UCSD-AML1 (cell line): ENCODE measurements around the gene RINT1.
"Not testable (repeated sequence)": the region's sequence is repeated elsewhere in the genome, so short reads cannot be mapped to it uniquely, and the experiment has no call there.

ENCODE experiments used
- DNase-seq: peaks from one replicate; lab custom pipeline; 2025; ENCODE audit not compliant: unreplicated experiment; lab: John Stamatoyannopoulos, UW

RINT1 gene

DNA sequence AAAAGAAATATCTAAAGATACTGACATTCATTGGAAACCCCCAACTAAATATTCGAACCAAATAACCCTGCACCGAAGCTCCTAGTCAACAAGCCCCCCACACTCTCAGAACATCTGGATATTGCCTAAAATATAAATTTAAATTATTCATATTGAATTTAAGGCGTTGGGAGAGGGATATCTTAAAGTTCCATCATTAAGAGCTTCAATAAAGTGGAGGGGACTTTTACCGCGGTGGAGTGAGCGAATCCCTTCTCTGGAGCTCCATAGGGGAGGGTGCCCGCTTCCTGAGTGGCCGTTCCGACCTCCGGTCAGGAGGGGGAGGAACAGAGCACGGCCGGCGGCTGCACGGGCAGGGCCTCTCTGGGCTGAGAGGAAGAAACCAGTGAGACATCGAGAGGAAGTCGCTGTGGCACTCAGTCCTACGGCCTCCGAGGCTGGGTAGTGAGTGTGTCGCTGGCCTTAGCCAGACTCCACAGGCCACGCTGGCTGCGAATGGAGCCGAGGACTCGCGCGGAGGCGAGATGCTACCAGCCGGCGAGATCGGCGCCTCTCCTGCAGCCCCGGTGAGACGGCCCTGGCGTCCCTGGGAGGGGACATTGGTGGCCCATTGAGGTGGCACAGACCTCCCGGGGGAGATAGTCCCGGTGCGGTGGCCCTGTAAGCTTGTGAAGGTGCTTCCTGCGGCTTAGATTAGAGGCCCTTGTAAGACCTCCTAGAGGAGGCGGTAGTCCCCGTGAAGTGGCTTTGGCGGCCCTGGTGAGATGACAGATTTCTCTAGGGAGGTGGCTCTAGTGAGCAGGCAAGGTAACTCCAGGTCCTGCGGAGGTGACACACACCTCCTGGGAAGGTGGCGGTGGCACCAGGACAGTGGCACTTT is at the start of gene RINT1:
Gene RINT1, plus strand, starts transcription at position 410 of the 880 bp plus-strand sequence. Its CDS starts 115 bp downstream, at position 525.
- peak; percentile 82 for DNase-seq

DNA sequence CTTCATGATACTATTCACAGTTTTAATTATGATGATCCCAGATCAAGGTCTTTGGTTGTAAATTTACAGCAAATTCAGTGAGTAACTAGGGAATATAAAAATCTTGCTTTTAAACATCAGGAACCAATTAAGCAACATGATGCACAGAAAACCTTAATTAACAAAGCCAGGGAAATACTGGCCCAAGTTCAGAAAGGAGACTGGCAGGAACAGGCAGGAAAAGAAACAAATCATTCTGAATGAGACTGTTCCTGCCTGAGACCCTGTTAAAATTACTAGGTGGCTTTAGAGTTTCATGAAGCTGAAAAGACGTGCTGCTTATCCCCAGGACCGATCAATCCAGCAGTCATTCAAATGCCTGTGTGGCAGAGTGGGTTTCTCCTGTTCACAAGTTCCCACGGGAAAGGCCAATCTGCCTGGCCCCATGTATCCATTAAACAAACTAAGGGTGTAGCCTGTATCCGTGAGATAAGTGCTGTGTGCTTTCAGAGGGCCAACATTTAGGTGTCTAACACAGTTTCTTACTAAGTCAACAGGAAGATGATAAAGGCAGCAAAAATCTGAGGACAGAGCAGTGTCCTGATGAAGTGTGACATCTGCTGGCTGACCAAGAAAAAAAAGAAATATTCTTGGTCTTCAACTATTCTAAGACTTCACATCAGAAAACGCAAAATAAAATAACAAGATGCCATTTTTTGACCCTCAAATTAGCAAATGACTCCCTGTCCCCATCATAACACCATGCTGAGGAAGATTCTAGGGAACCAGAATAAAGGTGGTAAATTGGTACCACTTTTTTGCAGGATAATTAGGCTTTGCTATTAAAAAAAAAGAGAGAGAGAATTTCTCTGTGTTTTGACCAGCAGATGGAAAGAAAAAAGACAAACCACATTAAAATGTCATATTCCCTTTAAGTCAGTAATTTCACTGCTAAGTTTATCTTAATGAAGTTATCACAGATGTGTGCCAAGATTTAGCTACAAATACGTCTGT is 44.1 kb upstream of the RINT1 start:
- no peak for DNase-seq

DNA sequence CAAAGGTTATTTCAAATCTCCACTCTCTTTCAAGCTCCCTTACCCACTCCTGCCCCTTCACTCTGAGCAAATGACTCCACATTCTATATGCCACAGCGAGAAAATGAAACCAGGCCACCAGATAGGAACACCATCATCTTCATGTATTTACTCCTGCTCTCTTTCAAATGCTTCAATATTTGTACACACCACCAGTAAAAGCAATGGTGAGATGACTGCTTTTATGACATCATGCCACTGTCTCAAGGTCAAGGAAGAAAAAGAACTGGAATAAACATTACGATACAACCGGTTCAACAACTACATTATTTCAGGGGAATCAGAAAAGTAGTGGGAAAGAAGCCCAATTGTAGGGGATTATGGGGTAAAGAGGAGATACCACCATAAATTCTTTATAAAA is 42.6 kb upstream of the RINT1 start:
- no peak for DNase-seq

DNA sequence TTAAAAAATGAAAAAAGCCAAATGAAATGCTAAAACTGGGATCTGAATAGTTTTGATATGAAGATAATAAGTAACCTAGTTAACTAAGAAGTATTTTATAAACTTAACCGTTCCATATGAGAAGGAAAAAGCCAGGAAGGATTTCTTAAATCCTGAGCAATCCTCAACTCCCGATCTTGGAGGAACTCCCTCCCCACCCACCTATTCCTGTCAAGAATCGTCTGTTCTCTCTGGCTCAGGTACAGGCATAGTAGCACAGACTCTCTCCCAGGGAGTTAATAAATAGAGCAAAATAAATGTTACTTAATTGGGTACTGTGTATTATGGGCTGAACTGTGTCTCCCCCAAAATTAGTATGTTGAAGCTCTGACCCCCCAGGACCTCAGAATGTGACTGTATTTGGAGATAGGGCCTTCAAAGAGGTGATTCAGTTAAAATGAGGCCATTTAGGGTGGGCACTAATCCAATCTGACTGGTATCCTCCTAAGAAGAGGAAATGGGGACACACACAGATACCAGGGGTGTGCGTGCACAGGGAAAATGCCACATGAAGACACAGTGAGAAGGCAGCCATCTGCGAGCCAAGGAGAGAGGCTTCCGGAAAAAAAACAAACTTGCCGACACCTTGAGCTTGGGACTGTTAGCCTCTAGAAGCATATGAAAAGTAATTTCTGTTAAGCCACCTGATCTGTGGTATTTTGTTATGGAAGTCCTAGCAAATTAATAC is 38.6 kb upstream of the RINT1 start:
- no peak for DNase-seq

DNA sequence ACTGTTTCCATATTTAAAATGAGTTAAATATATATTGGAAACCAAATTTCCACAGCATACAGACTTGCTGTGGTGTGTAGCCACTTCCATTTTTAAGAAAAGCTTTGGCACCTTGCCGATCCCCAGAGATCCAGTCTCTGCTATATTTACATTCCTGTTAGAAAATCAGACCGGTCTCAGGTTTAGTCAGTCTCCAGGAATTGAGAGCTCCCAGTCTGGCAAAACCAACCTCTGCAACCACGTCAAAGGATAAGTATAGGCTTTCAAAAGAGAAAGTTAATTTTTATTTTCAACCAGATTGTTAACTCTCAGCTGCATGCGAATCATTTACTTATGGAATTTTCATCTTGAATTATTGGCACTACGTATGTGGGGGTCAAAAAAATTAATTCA is 38.1 kb upstream of the RINT1 start:
- DNase-seq: no peak

DNA sequence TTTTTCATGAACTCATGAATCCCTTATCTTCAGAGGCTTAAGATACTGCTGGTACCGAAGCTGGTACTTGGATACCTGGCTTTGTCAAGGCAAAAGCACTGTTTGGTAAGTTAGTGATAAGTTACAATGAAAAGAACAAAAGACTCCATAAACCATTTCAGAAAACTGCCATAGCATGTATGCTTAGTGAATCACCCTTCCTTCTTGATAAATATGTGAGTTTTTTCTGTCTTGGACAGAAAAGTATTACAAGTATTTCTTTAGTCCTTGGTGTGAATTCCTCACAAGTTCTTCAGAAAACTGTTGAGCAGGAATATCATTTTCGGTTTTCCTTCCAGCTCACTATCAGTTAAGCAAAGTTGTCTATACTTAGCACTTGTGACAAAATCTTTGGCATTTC is 35.5 kb upstream of the RINT1 start:
- DNase-seq: no peak

DNA sequence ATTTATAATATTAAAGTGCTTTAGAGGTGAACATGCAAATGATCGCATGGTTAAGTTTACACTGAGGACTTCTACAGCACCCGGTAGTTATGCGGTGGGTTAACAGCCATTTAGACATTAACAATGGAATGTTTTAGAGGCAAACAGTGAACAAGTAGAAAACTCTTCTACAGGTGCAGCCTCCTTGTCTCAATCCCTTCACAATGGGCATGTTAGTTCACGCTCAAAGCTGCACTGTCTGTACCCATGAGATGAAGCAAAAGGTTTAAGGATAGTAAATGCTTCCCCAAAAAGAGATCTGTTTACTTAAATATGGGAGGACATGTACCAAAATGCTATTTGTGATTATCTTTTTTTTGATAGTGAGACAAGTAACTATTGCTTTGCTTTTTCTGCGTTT is 35.0 kb upstream of the RINT1 start:
- DNase-seq: no peak

DNA sequence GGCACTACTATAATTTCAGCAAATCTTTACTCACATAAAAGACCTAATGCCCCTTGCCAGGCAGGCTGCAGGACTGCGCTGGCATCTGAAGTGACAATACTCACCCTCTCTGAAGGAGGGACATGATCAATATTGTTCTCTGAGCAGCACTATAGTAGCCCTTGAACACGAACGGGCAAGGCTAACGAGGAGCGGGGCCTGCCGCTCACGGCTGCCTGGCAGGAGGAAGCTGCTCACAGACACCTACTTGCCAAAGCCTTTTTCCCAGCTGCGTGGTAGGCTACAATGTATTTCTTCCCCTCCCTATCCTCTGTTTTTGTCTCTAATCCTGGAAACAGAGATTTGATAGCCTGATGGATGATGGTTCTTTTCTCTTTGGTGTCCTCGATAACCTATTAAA is 29.8 kb upstream of the RINT1 start:
- no peak for DNase-seq

DNA sequence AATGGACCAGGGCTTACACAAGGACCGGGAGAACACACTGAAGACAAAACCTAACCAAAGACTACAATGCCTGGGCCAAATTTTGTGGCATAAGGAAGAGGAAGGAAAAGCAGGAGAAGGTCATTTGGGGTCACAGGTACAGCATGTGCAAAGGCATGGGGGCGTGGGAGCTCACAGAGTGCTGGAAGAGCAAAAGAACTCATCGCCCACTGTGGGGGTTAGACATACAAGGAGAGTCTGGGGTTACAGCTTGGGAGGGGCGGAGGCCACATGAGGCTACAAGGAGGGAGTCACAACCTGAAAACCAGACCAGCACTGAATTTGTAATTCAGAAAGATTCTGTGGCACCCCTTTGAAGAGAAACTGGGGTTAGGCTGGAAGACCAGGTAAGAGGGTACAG is 19.6 kb upstream of the RINT1 start:
- DNase-seq: no peak

DNA sequence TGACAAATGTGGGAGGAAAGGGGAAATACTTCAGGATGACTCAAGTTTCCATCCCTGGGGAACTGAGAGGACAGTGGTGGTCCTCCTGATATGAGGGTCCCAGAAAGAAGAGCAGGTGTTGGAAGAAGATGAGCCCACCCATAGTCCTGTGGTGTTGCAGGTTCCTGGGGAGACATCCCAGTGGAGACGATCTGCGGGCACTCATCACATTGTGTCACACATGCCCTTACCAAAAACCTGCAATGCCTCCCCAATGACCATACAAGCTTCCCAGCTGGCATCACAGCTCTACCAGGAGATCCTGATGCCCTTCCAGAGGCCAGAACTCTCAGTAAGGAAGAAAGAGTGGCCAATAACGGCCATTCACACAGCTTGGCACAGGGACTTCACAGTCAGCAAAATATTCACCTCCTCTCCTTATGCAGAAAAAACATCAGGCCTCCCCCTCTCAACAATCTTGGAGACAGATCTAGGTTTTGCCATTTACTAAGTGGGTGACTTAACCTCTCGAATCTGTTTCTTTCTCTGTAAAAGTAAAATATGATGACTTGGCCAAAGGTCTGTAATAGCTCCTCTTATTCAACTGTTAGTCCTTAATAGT is 19.0 kb upstream of the RINT1 start:
- DNase-seq: no peak

DNA sequence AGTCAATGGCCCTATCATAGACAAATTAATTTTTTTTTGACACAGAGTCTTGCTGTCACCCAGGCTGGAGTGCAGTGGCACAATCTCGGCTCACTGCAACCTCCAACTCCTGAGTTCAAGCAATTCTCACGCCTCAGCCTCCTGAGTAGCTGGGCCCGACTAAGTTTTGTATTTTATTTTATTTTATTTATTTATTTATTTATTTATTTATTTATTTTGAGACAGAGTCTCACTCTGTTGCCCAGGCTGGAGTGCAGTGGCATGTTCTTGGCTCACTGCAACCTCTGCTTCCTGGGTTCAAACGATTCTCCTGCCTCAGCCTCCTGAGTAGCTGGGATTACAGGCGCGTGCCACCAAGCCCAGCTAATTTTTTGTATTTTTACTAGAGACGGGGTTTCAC is 16.4 kb upstream of the RINT1 start:
- not testable (repeated sequence) for DNase-seq

DNA sequence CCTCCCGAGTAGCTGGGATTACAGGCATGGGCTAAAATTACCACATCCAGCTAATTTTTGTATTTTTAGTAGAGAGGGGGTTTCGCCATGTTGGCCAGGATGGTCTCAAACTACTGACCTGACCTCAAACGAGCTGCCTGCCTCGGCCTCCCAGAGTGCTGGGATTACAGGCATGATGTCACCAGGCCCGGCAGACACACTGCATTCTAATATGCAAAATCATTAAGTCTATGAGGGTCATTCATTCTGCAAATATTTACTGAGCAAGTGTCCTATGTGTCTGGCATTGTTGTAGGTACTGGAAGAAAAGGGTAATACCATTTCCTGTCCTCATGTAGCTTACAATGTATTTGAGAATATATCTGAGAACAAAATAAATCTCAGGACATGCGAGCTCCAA is 12.6 kb upstream of the RINT1 start:
- DNase-seq: no peak

DNA sequence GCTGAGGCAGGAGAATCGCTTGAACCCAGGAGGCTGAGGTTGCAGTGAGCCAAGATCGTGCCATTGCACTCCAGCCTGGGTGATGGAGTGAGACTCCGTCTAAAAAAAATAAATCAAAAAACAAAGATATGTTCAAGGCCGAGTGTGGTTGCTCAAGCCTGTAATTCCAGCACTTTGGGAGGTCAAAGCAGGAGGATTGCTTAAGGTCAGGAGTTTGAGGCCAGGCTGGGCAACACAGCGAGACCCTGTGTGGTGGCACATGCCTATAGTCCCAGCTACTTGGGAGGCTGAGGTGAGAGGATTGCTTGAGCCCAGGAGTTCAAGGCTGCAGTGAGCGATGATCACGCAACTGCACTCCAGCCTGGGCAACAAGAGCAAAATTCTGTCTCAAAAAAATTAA is 11.4 kb upstream of the RINT1 start:
- not testable (repeated sequence) for DNase-seq

DNA sequence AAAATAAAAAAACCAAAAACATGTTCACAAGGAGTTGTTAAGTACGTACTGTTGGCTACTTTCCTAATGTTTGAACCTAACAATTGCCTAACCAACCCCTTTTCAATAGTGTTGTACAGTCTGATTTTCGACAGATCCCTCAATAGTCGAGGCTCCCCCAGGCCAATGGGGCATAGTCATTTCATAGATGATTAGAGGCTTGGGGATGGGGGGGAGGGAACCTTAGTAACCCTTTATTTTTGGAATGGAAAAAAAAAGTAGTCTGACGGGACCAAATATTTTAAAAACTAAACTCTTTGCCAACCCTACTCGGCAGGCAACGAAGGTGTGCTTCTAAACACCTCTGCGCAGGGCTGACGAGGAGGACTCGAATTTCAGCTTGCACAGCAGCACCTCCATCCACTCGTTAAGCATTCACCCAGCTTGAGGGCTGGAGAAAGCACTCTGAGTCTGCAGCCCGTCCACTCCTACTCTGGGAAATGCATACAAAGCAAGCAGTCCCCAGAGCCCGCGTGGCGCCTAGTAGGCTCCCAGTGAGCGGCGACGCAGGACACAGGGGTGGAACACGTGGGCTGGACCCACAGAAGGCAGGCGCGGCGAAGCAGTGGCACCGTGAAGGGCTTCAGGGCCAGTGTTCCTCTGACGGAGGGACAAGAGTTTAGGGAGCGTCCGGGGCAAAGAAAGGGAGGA is 10.8 kb upstream of the RINT1 start:
- peak; percentile 44 for DNase-seq

DNA sequence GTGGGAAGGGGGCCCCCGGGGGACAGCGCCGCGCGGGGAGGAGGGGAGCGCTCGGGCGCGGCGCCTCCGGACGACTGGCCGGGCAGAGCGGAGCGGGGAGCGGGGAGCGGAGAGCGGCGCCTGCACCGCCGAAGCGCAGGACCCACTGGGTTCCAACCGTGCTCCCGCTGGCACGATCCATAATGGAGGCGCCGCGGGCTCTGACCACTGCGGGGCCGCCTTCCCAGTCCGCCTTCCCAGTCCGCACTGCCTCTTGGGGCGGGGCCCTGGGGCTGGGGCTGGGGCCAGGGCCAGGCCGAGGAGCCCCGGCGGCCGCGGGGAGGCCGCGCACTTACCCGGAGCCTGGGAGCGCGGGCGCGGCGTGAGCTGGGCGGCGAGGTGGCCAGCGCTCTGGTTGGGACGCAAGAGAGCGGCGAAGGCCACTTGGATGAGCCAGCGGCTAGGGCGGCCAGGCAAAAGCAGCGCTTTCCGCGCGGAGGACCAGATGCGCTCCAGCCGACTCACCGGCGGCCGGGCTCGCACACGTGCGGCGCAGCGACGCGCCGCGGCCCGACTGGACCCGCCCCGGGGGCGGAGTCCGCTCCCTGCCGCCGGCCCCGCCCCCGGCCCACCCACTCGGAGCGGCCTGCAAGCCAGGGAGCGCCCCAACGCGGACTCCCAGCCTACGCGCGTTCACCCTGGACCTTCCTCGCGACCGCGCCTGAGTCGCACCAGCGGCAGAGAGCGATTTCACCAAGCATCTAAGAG is 10.1 kb upstream of the RINT1 start, which contains the start of gene PUS7:
Gene PUS7, minus strand, starts transcription at position 555 of the 747 bp plus-strand sequence. CDS start 13,759 bp downstream, outside the sequence.
- DNase-seq: peak; percentile 83

DNA sequence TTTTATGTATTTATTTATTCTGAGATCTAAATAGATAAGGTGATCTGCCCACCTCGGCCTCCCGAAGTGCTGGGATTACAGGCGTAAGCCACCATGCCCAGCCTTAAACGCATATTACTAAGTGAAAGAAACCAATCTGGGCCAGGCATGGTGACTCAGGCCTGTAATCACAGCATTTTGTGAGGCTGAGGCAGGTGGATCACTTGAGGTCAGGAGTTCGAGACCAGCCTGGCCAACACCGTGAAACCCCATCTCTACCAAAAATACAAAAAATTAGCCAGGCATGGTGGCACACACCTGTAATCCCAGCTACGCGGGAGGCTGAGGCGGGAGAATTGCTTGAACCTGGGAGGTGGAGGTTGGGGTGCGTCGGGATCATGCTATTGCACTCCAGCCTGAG is 7.6 kb upstream of the RINT1 start:
- DNase-seq: not testable (repeated sequence)

DNA sequence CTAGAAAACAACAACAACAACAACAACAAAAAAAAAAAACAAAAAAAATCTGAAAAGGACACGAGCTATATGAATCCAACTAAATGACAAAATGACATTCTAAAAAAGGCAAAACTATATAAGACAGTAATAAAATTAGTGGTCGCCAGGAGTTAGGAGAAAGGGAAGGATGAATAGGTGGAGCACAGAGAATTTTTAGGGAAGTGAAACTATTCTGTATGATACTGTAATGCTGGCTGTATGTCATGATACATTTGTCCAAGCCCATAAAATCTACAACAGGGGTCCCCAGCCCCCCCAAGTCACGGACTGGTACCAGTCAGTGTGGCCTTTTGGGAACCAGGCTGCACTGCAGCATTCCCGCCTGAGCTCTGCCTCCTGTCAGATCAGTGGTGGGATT is 7.2 kb upstream of the RINT1 start:
- no peak for DNase-seq

DNA sequence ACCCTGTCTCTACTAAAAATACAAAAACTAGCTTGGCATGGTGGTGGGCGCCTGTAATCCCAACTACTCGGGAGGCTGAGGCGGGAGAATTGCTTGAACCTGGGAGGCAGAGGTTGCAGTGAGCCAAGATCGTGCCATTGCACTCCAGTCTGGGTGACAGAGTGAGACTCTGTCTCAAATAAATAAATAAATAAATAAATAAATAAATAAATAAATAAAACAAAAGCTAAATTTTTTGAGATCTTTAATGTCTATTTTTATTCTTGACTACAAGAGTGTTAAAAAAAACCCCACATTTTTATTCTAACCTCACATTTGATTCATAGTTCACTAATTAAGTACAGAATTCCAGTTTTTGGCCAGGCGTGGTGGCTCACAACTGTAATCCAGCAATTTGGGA is 4.3 kb upstream of the RINT1 start:
- DNase-seq: not testable (repeated sequence)

DNA sequence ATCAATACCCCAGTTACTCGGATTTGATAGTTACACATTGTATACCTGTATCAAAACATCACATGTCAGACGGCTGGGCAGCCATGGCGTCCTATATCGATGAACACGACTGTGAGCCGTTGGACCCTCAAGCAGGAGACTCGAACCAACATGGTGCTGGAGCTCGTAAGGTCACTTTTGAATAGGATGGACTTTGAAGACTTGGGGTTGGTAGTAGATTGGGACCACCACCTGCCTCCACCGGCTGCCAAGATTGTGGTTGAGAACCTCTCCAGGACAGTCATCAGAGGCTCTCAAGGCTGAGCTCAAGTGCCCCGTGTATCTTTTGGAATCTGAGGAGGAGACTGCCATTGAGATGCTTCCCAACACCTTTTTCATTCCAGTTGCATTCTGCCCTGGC is 1.9 kb upstream of the RINT1 start:
- no peak for DNase-seq
